ENCODE results near the gene IGFBP6.
A peak's percentile ranks its signal among the peaks of the same experiment; 100 is the strongest.

Gene IGFBP6

DNA sequence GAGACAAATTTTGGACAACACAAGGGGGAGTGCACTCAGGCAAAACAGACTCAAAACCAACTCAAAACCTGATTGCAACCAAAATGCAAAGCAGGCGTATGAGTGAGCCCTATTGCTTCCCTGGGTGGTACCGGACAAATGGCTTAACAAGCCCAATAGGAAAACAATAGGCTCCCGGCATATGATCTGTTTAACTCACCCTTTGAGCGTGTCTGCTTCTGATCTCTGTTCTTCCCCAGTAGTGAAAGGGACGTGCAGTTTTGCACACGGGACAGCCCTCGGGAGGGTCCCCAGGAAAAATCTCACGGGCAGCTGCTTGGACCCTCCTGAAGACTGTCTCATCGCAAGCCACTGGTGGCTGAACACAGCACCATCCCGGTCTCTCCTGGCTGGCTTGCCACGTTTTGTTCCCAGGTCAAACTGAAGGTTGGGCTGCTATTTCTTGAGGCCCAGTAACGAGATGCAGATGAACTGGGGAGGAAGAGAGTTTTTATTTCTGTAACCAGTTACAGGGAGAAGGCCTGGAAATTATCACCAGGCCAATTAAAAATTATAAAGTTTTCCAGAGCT lies 15.8 kb downstream of the IGFBP6 start:
- TF ChIP-seq ZNF555 (tag by site-specific recombination; conservative IDR thresholded peaks at IDR 0.05), result no peak
- no peak for TF ChIP-seq KLF7 (tag by site-specific recombination; IDR thresholded peaks at IDR 0.05; ENCODE audit: borderline replicate concordance)
- TF ChIP-seq ZNF48 (tag by site-specific recombination; IDR thresholded peaks at IDR 0.05), result no peak
- TF ChIP-seq, protein P1, sequence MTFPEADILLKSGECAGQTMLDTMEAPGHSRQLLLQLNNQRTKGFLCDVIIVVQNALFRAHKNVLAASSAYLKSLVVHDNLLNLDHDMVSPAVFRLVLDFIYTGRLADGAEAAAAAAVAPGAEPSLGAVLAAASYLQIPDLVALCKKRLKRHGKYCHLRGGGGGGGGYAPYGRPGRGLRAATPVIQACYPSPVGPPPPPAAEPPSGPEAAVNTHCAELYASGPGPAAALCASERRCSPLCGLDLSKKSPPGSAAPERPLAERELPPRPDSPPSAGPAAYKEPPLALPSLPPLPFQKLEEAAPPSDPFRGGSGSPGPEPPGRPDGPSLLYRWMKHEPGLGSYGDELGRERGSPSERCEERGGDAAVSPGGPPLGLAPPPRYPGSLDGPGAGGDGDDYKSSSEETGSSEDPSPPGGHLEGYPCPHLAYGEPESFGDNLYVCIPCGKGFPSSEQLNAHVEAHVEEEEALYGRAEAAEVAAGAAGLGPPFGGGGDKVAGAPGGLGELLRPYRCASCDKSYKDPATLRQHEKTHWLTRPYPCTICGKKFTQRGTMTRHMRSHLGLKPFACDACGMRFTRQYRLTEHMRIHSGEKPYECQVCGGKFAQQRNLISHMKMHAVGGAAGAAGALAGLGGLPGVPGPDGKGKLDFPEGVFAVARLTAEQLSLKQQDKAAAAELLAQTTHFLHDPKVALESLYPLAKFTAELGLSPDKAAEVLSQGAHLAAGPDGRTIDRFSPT (tag by site-specific recombination; IDR thresholded peaks at IDR 0.05), result no peak
- no peak for TF ChIP-seq ZNF777 (tag by site-specific recombination; IDR thresholded peaks at IDR 0.05; ENCODE audit: borderline replicate concordance)
- TF ChIP-seq, protein P2, sequence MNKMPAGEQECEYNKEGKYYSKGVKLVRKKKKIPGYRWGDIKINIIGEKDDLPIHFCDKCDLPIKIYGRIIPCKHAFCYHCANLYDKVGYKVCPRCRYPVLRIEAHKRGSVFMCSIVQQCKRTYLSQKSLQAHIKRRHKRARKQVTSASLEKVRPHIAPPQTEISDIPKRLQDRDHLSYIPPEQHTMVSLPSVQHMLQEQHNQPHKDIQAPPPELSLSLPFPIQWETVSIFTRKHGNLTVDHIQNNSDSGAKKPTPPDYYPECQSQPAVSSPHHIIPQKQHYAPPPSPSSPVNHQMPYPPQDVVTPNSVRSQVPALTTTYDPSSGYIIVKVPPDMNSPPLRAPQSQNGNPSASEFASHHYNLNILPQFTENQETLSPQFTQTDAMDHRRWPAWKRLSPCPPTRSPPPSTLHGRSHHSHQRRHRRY (tag by site-specific recombination; IDR thresholded peaks at IDR 0.05), result no peak
- TF ChIP-seq, protein P3, sequence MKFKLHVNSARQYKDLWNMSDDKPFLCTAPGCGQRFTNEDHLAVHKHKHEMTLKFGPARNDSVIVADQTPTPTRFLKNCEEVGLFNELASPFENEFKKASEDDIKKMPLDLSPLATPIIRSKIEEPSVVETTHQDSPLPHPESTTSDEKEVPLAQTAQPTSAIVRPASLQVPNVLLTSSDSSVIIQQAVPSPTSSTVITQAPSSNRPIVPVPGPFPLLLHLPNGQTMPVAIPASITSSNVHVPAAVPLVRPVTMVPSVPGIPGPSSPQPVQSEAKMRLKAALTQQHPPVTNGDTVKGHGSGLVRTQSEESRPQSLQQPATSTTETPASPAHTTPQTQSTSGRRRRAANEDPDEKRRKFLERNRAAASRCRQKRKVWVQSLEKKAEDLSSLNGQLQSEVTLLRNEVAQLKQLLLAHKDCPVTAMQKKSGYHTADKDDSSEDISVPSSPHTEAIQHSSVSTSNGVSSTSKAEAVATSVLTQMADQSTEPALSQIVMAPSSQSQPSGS (tag by site-specific recombination; IDR thresholded peaks at IDR 0.05; ENCODE audit: low read depth), result no peak
- POLR2A ChIA-PET, result no interaction called here
- no peak overlapping the region for H3K4me3 ChIP-seq (ENCODE audit: low read depth, low read length)
- no peaks in the 10 kb centered on the region for H3K4me1 ChIP-seq (ENCODE audit: control insufficient read depth, insufficient read depth, low read length)
- CTCF ChIA-PET, result interaction anchor here (0.8 kb wide), 1 partner anchor 46 kb away, joined by 3 read pairs; no protein-coding TSS in a partner anchor
- H3K27ac ChIP-seq (ENCODE audit: extremely low read depth, low read depth, low read length), result no peak overlapping the region
- no peaks in the 10 kb centered on the region for H3K9me3 ChIP-seq (ENCODE audit: control insufficient read depth, insufficient read depth, low read depth, low read length)
- H3K36me3 ChIP-seq (ENCODE audit: control insufficient read depth in 2 of 2, insufficient read depth in 1 of 2, low read length in 2 of 2), result no peaks in the 10 kb centered on the region

DNA sequence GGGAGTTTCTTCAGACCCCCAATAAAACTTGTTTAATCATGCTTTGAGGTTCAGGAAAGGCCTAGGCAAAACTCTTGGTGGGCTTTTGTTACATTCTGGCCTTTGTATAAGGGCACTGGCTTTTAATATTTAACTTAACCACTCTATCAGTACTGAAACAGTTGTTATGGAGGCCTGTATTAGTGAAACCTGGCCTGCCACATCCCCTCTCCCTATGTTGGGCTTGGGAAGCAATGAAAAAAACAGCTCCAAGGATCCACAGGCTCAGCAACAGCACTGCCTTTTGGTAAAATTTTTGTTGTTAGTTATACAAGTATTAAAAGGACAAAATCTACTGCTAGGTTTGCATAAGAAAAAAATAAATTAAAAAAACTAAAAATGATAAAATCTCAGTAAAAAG lies 16.5 kb downstream of the IGFBP6 start:
- no peaks in the 10 kb centered on the region for H3K36me3 ChIP-seq (ENCODE audit: control insufficient read depth in 2 of 2, insufficient read depth in 1 of 2, low read length in 2 of 2)
- ChIA-PET CTCF (interaction anchor here (0.8 to 1.6 kb wide), 2 partner anchors 45 to 48 kb away, joined by 3 to 4 read pairs; no protein-coding TSS in a partner anchor), POLR2A (no interaction called here)
- H3K27ac ChIP-seq (ENCODE audit: extremely low read depth, low read depth, low read length), result no peak overlapping the region
- TF ChIP-seq, protein P4, sequence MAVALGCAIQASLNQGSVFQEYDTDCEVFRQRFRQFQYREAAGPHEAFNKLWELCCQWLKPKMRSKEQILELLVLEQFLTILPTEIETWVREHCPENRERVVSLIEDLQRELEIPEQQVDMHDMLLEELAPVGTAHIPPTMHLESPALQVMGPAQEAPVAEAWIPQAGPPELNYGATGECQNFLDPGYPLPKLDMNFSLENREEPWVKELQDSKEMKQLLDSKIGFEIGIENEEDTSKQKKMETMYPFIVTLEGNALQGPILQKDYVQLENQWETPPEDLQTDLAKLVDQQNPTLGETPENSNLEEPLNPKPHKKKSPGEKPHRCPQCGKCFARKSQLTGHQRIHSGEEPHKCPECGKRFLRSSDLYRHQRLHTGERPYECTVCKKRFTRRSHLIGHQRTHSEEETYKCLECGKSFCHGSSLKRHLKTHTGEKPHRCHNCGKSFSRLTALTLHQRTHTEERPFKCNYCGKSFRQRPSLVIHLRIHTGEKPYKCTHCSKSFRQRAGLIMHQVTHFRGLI (tag by site-specific recombination; IDR thresholded peaks at IDR 0.05), result peak; percentile 22; the same call in 1 of the 2 replicates
- TF ChIP-seq ZNF596 (tag by site-specific recombination; IDR thresholded peaks at IDR 0.05), result no peak
- no peaks in the 10 kb centered on the region for H3K9me3 ChIP-seq (ENCODE audit: control insufficient read depth, insufficient read depth, low read depth, low read length)
- no peaks in the 10 kb centered on the region for H3K4me1 ChIP-seq (ENCODE audit: control insufficient read depth, insufficient read depth, low read length)
- no peak overlapping the region for H3K4me3 ChIP-seq (ENCODE audit: low read depth, low read length)

DNA sequence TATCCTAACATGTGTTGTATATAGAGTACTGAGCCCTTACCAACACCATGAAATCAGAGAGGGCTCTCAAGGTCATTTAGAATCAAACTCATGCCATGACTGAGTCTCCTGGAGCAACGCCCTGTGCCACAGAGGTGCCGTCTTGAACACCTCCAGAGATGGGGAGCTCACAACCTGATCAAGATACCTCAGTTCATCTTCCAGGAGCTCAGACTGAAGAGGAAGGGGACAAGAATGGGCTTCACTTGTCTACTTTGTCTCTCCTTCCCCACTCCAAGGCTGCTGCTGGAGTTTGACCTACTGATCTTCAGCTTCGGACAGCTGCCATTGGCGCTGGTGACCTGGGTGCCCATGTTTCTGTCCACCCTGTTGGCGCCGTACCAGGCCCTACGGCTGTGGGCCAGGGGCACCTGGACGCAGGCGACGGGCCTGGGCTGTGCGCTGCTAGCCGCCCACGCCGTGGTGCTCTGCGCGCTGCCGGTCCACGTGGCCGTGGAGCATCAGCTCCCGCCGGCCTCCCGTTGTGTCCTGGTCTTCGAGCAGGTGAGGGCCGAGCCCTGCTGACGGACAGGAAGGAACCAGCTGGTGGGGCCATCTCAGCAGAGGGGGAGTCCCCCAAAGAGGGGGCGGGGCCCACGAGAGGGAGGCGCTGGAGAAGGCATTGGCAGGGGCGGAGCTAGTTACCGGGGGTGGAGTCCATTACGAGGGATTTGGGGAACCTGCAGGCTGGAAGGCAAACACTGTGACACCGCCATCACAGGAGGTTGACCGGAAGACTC lies 17.8 kb downstream of the IGFBP6 start:
- POLR2A ChIA-PET, result interaction anchor here (1.5 kb wide), 1 partner anchor 36 kb away, joined by 4 read pairs; the partner anchor contains the start of gene SPRYD3
- H3K4me3 ChIP-seq (ENCODE audit: low read depth, low read length), result no peak overlapping the region
- no peaks in the 10 kb centered on the region for H3K9me3 ChIP-seq (ENCODE audit: control insufficient read depth, insufficient read depth, low read depth, low read length)
- TF ChIP-seq ZNF624 (tag by site-specific recombination; IDR thresholded peaks at IDR 0.05) (no peak), ZNF473 (tag by site-specific recombination; IDR thresholded peaks at IDR 0.05) (no peak), ZNF585B (tag by site-specific recombination; IDR thresholded peaks at IDR 0.05) (no peak), ZBTB21 (tag by site-specific recombination; IDR thresholded peaks at IDR 0.05) (no peak), ZNF132 (tag by site-specific recombination; IDR thresholded peaks at IDR 0.05; ENCODE audit: borderline replicate concordance) (no peak), ZNF391 (tag by site-specific recombination; IDR thresholded peaks at IDR 0.05; ENCODE audit: borderline replicate concordance, low read depth) (no peak), ZNF19 (tag by site-specific recombination; IDR thresholded peaks at IDR 0.05; ENCODE audit: low read depth) (no peak), ZBTB7A (tag by site-specific recombination; IDR thresholded peaks at IDR 0.05; ENCODE audit: low read depth) (no peak)
- H3K27ac ChIP-seq (ENCODE audit: extremely low read depth, low read depth, low read length), result no peak overlapping the region
- no peaks in the 10 kb centered on the region for H3K36me3 ChIP-seq (ENCODE audit: control insufficient read depth in 2 of 2, insufficient read depth in 1 of 2, low read length in 2 of 2)
- CTCF ChIA-PET, result interaction anchor here (0.9 to 1.6 kb wide), 2 partner anchors 14 to 49 kb away, joined by 3 to 4 read pairs; no protein-coding TSS in a partner anchor
- H3K4me1 ChIP-seq (ENCODE audit: control insufficient read depth, insufficient read depth, low read length), result no peaks in the 10 kb centered on the region

All from HEK293 (cell line).